ENCODE results near the gene B3GALT2. TPM values are rescaled to one million over a fixed set of nuclear protein-coding genes. Genes with fewer than 3 reads are reported as not detected.
A peak's percentile ranks its signal among the peaks of the same experiment; 100 is the strongest.

B3GALT2 gene
- total and polyA plus RNA-seq, 2 of the 8 experiments (the other 6 are each of a cell fraction or from before 2014, with no cell fraction given), result not detected

DNA sequence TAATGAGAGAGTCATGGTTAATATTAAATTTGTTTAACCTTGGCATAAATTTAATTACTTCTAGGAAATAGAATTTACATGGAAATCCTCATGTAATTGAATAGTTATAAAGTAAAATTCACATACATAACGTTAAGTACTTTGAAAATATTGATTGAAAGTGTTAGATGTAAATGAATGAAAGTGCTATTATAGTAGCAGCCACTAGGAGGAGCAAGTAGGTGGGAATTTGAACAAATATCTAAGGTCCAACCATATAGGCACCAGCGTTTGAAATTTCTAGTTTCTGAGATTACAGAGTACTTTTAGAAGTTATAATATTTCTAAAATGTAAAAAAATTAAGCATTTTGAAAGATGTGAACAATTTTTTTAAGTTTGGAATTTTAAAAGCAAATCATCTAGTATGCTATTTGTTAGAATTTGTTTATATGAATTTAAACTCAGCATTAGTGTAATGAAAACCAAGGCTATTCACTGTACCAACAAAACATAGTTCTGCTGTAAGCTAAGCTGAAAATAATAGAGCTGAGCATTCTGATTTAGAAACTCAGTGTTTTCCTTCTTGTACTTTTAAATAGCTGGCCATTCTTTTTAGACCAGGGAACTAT lies 3.3 kb downstream of the B3GALT2 start:
- H3K27ac ChIP-seq (ENCODE audit: low read depth, low read length), result no peak overlapping the region
- ChIA-PET POLR2A (ENCODE audit: partially characterized antibody) (no interaction called here), CTCF (ENCODE audit: partially characterized antibody) (interaction anchor here (0.6 to 2.1 kb wide), 4 partner anchors 10 to 406 kb away, joined by 3 to 6 read pairs (median 3); no protein-coding TSS in a partner anchor)
- peaks cover 0 to 54% of the 10 kb centered on the region in 2 experiments; a peak in 3 of 4 replicates for H3K79me2 ChIP-seq (ENCODE audit: control insufficient read depth in 1 of 2, insufficient read depth in 2 of 2, low read length in 2 of 2)
- no peak overlapping the region for H4K8ac ChIP-seq (ENCODE audit: extremely low read depth, insufficient read depth, low read length)
- no peak overlapping the region for H2AFZ ChIP-seq (ENCODE audit: low read length)
- no peak overlapping the region for H2BK120ac ChIP-seq (replicated peaks; ENCODE audit: low read depth, low read length)
- 12% methylated on average over 2 of the region's 2 CpGs; no CpG with 5 or more reads in 1 of the 2 experiments for WGBS, 2 experiments (ENCODE audit: extremely low coverage in 1 of 2, insufficient coverage in 1 of 2, insufficient read length in 1 of 2, insufficient replicate concordance in 2 of 2, low coverage in 1 of 2, low lambda C conversion rate in 2 of 2, missing lambda C conversion rate in 1 of 2)
- H3K4ac ChIP-seq (replicated peaks; ENCODE audit: insufficient read length, low read depth, low read length), result no peak overlapping the region
- H3K79me1 ChIP-seq (ENCODE audit: low read depth, low read length), result no peaks in the 10 kb centered on the region; the same call in 1 of the 2 replicates
- H3K36me3 ChIP-seq (ENCODE audit: control insufficient read depth in 2 of 4, insufficient read depth in 4 of 4, low read length in 3 of 4), result no peaks in the 10 kb centered on the region
- H3K4me2 ChIP-seq (ENCODE audit: insufficient read depth in 1 of 2, low read depth in 2 of 2, low read length in 2 of 2), result no peak overlapping the region
- no peak overlapping the region for H3K56ac ChIP-seq (replicated peaks; ENCODE audit: insufficient read length, low read depth, low read length)
- DNase-seq (ENCODE audit: low read depth in 1 of 2, low spot score in 2 of 2) (no peak), FAIRE-seq (no peak)
- H2BK15ac ChIP-seq (ENCODE audit: low read length), result no peak overlapping the region
- no peaks in the 10 kb centered on the region for H3K9me3 ChIP-seq (ENCODE audit: insufficient read depth in 2 of 2, low read depth in 1 of 2, low read length in 1 of 2)
- H3K18ac ChIP-seq (ENCODE audit: extremely low read depth, low read length), result no peak overlapping the region
- H2AK5ac ChIP-seq (ENCODE audit: low read depth, low read length), result no peak overlapping the region
- no peak overlapping the region for H2BK20ac ChIP-seq (ENCODE audit: low read length)
- no peak overlapping the region for H4K91ac ChIP-seq (replicated peaks; ENCODE audit: insufficient read length, low read length)
- H3K4me3 ChIP-seq (ENCODE audit: extremely low read depth in 1 of 4, insufficient read depth in 2 of 4, low read depth in 3 of 4, low read length in 4 of 4), result no peak overlapping the region
- no peak overlapping the region for H3K23ac ChIP-seq (ENCODE audit: insufficient read length)
- H3K14ac ChIP-seq (ENCODE audit: insufficient read length), result no peak overlapping the region
- H3K4me1 ChIP-seq (replicated peaks in 1 of 4; ENCODE audit: control insufficient read depth in 3 of 4, insufficient read depth in 4 of 4, low read length in 3 of 4), result no peaks in the 10 kb centered on the region; a peak in 1 of 7 replicates
- H4K5ac ChIP-seq (ENCODE audit: insufficient read length, low read depth, low read length), result no peak overlapping the region
- H4K20me1 ChIP-seq (replicated peaks in 1 of 2; ENCODE audit: control insufficient read depth in 1 of 2, insufficient read depth in 2 of 2, low read length in 2 of 2), result peaks cover 2 to 5% of the 10 kb centered on the region in 2 experiments
- no peak overlapping the region for H3K9ac ChIP-seq (replicated peaks in 1 of 4; ENCODE audit: extremely low read depth in 1 of 4, low read depth in 3 of 4, low read length in 3 of 4)
- TF ChIP-seq RAD21 (IDR thresholded peaks at IDR 0.05 in 1 of 2, conservative IDR thresholded peaks at IDR 0.05 in 1 of 2; ENCODE audit: low read depth in 2 of 2, low read length in 2 of 2) (peak; percentile 56 to 59), GTF2F1 (IDR thresholded peaks at IDR 0.05; ENCODE audit: borderline replicate concordance, low read depth, low read length) (no peak)
- TF ChIP-seq, protein P1, sequence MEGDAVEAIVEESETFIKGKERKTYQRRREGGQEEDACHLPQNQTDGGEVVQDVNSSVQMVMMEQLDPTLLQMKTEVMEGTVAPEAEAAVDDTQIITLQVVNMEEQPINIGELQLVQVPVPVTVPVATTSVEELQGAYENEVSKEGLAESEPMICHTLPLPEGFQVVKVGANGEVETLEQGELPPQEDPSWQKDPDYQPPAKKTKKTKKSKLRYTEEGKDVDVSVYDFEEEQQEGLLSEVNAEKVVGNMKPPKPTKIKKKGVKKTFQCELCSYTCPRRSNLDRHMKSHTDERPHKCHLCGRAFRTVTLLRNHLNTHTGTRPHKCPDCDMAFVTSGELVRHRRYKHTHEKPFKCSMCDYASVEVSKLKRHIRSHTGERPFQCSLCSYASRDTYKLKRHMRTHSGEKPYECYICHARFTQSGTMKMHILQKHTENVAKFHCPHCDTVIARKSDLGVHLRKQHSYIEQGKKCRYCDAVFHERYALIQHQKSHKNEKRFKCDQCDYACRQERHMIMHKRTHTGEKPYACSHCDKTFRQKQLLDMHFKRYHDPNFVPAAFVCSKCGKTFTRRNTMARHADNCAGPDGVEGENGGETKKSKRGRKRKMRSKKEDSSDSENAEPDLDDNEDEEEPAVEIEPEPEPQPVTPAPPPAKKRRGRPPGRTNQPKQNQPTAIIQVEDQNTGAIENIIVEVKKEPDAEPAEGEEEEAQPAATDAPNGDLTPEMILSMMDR (IDR thresholded peaks at IDR 0.05; ENCODE audit: control extremely low read depth in 1 of 3, insufficient read depth in 1 of 3, low read depth in 1 of 3, low read length in 3 of 3), result peak in 2 of 3 experiments; percentile 32 to 67; a peak in 2 of 4 replicates
- no peaks in the 10 kb centered on the region for H3K27me3 ChIP-seq (replicated peaks in 1 of 4; ENCODE audit: control insufficient read depth in 3 of 4, extremely low read depth in 1 of 4, insufficient read depth in 3 of 4, low read length in 3 of 4)
- no peak overlapping the region for H2BK5ac ChIP-seq (ENCODE audit: low read depth, low read length)
- H3K23me2 ChIP-seq (ENCODE audit: low read depth, low read length), result no peaks in the 10 kb centered on the region
- no peak overlapping the region for H2BK12ac ChIP-seq (ENCODE audit: low read depth, low read length)
